DMS114 treated with DMSO at 0.1 percent for 48 hours (cell line): ENCODE results near the gene MOXD1.

Experiments used
- DNase-seq: peaks from one replicate; lab custom pipeline; 2025; ENCODE audit not compliant: unreplicated experiment; lab: John Stamatoyannopoulos, UW

The MOXD1 gene

DNA sequence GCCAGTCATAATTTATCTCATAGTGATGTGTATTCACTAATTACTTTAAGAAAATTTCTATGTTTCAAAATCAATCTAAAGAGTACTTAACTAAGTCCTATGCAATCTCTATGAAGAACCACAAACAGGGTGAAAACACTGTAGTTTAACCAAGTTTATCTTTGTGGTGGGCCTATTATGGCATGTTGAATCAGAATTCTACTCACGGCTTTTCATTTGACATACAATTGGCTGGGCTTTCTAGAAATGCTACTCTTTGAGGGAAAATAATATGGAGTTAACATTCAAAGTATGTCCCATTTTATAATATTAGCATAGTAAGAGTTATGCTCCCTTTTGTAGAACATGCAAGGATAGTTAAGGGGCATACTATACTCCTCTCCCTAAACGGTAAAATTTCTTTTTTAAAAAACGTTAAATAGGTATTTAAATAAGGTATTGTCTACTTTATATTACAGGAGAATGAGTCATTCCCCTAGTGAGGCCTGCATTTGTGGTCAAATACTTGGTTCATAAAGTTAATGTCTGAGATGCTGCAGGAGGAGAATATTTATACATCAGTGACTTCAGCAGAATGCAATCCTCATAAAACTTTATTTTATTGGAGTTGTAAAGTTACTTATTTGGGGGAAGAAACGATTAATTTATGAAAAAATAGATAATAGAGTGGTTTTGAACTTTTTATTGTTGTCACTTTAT, 1.8 kb downstream of the MOXD1 start:
- no peak for DNase-seq

DNA sequence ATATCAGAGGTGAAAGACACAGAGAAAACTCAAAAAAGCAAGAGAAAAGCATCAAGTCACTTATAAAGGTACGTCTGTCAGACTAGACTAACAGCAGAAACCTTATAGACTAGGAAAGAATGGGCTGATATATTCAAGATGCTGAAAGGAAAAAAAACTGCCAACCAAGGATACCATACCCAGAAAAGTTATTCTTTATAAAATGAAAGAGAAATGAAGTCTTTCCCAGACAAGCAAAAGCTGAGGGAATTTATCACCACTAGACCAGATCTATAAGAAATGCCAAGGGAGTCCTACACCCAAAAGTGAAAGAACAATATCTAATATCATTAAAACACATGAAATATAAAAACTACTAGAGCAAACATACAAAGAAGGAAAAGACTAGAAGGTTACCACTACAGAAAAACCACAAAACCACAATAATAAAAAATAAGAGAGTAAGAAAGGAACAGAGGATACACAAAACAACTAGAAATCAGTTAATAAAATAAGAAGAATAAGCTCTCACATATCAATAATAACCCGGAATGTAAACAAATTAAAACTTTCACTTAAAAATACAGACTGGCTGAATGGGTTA, 6.2 kb downstream of the MOXD1 start:
- DNase-seq = no peak

DNA sequence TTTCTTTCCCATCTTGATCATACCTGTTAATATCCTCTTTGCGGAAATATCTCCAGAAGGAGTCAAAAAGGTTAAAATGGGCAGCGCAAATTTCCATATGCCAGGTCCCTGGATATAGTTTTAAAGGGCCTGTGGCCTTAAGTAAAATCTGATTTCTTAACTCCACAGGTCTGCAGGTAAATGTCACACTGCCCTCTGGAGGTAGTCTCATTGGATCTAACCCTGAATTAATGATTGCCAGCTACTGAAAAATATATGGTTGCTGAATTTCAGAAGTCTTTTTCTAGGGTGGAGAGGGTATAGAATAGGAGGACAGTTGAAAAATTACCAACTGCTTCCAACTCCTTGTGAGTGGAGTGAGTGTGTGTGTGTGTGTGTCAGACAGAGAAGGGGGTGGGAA, 8.5 kb downstream of the MOXD1 start:
- no peak for DNase-seq

DNA sequence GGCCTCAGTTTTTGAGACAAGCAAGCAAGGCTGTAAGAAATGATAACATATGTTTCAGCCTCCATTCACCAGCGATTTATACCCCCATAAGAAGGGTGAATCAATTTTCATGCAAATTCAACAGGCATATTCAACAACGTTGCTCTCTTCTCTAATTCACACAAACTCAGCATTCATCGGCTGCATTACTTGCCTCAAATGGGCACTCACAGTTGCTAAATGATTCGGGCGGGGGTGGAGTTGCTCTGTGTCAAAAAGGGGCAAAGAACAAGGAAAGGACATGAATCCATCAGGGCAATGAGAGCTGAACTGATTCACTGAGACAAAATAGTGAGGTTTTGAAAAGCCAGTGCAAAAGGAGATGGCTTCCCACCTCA, 9.0 kb downstream of the MOXD1 start:
- no peak for DNase-seq

DNA sequence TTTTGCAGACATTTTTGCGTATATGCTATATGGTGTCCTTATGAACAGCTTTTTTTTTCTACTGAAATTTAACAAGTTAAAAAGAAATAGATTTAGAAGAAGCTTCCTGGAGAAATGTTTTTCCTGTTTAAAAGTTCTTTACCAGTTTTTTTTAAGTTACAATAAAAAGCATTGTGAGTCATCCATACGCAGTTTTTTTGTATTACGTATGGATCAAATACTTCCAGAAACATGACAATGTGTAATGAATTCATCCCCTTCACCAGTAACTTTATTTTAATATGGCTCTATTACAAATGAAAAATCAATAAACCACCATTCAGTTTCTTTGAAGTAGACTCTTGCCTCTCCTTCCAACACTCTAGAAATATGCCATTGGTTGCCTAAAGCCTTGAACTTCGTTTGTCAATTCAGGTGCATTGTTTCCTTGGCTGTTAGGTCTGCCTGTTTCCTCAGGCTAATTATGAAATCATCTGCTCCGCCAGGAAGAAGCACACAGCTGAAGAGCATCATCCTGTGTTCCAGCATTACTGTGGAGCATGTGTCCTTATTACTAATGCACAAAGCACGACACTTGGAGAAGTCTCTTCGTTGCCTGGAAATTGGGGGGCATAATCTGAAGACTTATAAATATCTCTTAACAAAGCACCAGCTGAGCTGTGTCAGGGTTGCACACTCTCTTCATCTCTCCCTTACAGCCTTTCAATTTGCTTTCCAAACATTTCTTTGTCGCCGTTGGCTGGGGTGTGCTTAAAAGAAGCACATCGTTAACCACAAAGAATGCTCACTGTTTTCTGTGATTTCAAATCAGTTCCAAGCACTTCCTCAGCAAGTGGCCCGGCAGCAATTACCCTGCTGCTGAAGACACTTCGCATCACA, 9.6 kb downstream of the MOXD1 start:
- DNase-seq = no peak

DNA sequence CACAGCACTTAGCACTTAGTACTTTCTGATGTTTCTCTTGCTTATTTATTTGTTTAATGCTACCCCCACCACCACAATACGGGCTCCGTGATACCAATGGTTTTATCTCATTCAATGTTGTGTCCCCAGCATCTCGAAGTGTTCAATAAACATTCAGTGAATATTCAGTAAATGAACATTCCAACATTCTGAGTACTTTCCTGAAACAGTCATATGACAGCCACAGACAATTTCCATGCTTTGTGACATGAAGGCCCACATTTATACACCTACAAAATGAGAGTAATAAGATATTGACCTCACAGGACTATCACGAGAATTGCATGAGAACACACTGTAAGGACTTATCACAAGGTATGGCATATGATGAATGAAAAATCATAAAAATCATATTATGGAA, 10.8 kb downstream of the MOXD1 start:
- no peak for DNase-seq

DNA sequence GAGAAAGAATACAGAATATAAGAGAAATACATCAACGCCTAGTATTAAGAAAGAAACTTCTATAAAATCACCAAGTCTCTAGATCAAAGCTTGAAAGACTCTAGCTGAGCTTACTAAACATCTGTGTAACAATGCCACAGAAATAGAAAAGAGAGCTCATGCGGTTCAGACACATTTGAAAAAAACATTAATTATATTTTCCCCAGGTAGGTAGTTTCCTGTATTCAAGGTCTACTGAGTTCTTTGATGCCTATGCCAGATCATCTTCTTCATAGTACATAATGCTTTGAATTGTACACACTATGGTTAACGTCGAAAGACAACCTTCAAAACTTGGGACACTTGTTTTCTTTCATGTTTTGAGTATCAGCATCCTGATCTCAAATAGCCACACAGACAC, 11.3 kb downstream of the MOXD1 start:
- DNase-seq = no peak

DNA sequence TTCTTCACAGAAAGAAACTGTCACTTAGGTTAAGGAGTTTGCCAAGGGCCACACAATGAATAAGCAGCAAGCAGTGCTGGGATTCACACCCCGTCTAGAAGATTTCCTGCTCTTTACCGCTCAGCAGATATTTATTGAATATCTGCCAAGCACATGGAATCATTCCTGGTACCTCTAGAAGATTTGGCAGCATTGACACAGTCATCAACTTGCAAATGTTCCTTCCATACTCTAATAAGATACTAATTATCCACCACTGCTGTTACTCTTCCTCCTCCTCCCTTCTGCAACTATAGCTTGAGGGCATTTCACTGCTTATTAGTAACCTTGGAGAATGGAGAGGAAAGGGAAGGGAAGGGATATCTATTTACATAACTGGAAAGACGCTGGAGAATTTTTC, 13.0 kb downstream of the MOXD1 start:
- no peak for DNase-seq

DNA sequence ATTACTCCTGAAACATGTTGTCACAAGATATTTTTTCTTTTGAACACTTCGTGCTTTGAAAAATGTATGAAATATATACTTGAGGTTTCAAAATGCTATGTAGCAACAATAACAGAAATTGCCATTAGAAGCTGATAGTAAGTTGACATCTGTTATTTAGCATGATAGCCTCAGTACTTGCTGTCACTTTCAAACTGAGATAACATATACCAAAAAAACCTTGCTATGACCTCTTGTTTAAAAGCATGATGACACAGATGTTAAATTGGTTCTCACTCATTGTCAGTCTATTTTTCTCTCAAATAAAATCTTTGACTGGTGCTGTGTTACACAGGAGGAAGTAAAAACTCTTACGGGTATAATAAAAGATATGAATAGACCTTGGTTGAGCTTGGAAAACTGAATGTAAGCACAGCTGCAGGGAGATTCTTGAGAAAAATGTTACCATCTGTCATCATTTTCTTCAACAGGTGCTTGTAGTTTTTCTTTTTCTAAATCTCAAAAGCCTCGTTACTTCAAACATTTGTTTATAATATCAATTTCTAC, 18.6 kb downstream of the MOXD1 start:
- no peak for DNase-seq

DNA sequence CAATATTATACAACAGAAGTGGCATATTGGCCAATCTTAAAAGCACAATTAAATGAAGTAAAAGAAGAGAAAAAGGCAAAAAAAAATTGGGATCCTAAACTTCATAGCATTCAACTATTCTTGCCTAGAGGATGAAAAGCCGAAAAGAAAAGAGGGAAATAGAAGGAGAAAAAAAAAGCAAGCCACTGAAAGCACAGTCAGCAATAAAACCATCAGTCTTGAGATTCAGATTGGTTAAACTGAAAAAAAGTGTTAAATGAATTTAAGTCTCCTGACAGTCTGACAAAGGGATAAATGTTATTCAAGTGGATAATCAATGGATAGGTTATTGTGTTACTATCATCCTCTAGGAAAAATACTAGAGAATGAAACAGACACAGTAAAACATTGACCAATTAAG, 19.9 kb downstream of the MOXD1 start:
- DNase-seq = no peak

DNA sequence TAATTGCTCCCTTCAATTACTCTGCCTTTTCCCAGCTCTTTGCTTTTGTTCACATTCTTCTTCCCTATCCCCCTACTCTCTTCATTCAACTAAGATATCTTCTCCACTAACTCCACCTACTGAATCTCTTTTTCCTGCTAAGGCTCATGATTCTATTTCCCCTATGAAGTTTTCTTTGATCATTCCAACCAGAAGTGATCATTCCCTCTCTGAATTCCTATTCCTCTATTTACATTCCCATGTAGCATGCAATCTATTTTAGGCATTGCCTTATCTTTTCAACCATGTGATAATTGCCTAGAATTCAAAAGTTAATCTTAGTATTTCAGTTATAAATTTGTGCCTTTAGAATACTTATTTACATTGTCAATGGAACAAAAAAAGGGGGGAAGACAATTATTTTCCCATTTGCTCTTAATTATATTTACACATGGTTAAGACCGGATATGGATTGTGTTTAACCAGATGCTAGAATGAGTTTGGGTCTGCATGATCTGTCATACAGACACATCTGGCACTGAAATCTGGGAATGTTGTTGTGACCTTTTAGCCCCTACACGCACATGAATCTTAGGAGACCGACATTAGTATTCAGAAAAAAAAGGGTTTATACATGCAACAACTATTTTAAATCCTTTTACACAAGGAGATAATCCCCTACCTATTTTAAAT, 20.8 kb downstream of the MOXD1 start:
- DNase-seq = no peak

DNA sequence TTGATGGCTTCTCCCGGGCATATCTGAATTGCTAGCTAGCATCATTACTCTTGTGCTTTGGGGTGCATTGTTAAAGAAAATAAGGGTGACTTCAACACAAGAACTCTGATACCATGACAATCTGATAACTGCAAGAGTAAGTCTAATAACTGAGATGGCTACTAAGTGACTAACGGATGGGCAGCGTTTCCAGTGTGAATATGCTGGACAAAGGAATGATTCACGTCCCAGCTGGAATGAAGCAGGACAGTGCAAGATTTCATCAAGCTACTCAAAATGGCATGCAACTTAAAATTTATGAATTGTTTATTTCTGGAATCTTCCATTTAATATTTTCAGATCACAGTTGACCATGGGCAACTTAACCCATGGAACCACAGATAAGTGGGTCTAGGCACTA, 31.7 kb downstream of the MOXD1 start:
- DNase-seq = no peak

DNA sequence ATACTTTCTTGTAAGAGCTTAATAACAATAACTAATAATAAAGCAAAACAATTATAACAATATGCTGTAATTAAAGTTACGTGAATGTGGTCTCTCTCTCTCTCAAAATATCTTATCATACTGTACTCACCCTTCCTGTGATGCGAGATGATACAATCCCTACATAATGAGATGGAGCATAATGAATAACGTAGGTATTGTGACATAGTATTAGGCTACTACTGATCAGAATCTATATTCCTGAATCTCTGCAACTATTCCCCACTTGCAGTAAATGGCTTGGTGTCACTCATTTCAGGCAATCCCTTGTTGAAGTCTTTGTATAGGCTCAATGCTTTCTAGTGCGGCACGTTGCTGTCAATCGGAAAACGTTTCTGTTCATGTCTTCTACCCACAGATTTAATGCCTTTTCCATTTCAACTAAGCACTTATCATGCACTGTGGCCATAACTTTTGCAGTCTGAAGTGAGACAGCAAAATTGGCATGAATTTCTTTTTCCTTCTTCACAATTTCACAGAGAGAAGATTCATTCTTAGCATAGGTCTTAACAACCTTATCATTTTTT, 32.3 kb downstream of the MOXD1 start:
- DNase-seq = no peak

DNA sequence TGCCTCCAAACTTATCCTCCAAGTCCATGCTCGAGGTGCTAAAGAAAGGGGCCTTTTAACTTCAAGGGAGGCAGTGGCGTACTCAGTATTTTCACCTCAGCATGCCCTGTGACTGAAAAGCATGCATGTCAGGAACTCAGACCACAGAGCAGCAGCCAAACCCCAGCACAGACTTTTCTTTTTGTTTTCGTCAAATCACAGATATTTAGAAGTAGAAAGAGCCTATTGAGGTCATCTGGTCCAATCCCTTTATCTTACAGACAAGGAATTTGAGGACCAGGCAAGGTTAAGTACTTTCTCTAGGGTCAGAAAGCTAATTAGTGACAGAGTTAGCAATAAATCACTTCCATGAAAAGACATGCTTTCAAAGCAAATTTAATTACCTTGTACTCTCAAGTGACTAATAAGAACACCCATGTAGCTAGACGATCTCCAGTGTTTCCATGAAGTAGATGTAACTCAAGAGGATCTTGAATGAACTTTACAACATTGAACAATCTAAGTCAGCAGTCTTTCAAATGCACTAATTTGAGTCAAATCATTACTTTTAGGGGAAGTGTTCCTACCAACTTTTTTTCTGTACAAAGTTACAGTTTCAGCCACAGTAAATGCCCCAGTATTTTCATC, 35.9 kb downstream of the MOXD1 start:
- no peak for DNase-seq

DNA sequence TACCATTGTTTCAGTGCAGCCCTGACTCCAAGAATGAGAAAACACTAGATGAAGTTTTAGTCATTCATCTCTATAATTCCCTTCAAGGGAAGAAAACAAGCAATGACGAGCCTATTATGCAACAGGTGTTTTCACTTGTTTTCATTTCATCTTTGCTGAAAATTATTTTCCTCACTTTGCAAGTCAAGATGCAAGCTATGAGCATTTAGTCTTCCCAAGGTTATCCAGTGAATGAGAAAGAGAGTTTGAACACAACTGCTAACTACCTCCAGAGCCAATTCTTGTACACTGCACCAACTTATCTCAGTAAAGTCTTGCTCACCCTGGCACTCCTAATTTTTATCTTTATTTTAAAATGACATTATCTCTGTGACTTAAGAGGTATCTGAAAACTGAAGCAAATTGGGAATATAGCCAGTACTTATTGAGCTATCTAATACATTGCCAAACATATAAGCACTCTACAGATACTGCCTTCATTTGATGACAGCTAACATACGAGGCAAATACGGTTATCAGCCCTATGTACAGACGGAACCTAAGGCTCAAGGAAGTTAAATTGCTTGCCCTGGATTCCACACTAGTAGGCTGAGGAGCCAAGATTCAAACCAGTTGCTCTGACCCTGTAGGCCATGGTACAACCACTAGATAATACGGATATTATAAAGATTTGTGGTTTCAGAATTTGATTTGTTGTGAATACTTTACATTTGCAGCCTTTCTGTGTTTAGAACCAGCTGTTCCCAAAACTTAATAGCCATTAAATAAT, 36.8 kb downstream of the MOXD1 start:
- DNase-seq = no peak

DNA sequence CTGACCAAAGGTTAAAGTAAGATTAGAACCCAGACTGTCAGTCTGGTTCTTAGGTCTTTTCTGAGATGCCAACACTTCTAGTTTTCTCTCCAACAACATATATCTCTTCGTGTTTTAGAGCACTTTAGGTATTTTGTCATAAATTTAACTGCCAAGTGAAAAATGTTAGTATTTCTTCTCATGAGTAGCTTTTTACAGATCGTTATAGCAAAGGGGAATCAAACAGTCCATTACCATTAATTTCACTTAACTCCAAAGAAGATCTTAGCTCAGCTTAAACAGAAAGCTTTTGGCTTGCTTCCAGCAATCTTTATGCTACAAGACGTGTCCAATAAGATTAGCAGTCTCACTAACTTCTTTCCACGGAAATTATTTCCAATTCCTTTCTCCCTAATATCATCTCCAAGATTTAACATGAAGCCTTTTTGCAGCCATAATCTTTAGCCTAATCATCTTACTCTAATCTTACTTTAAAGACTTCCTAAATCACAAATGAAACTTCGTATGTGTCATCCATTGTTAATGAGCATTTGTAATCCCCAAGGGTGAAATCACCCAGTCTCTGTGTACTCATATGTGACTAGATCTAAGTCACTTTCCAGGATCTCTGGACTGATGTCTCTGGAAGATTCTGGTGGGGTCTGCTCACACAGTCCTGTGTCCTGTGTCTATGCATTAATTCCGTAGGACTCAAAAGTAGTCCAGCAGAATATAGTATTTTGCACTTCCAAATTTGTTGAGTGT, 38.7 kb downstream of the MOXD1 start:
- no peak for DNase-seq

DNA sequence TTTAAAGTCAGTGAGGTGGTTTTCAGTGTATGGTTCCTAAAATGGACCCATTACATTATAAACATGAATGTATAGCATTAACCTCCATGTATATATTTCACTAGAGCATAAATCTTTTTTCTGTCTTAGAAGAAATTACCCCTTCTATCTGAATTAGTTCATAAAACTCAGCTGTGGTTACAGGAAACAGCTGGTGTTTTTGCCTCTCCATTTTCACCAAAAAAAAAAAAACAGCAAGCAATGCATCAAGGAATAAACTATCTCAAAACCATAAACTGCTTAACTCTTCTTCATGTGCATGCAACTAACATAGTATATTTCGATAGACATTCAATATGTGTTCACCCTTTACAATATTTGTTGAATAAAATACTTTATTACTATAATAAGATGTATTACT, 40.2 kb downstream of the MOXD1 start:
- DNase-seq = no peak

DNA sequence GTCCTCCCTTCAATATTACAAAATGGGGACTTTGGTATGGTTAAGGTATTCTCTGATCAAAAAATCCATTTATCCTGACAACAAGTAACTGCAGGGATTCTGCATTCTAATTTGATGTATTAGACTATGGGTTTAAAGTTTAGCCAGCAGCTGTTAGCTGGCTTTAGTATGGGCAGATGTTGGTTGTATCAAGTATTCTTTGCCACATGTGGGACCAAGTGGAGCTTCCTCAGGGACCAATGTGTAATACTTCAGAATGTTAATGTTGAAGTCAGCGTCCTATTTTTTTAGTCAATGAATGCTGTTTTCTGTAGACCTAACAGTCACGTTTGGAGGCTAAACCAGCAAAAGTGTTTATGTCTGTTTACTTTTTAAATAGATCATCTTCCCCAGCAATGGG, 41.4 kb downstream of the MOXD1 start:
- no peak for DNase-seq

DNA sequence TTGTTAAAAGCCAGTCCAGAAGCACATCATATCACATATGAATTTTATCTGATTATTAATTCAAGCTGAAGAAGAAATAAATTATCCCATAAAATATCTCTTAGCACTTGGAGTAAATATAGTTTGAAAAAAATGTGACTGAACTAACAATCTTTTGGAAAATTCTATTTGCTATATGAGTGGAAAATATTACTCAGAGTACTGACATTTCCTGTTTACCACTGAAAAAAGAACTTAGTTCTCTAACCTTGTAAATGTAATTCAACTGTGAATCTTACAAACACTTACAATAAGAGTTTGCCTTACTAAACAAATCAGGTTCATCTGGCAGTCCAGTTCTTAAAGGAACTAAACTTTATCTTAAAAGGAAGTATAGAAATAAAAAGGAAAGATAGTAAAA, 44.2 kb downstream of the MOXD1 start:
- no peak for DNase-seq
